GM23338 (cell line): ENCODE data around the gene UBE2D1.

Source experiments
- CREB1 ChIP-seq: fragments of 250-450 bp; sonication (Bioruptor Pico); IDR thresholded peaks from 2 replicates; pipeline ENCODE4 v1.5.0; 2020; ENCODE audit warnings: low read depth, mild to moderate bottlenecking, moderate library complexity
- EZH2 ChIP-seq: fragments of 200-600 bp; sonication (generic); IDR thresholded peaks from one replicate; pipeline ENCODE4 v1.8.0; 2017; ENCODE audit warnings: antibody characterized with exemption, mild to moderate bottlenecking, low read depth; ENCODE audit not compliant: unreplicated experiment
- EZH2phosphoT487 ChIP-seq: fragments of 200-600 bp; sonication (generic); IDR thresholded peaks from one replicate; pipeline ENCODE4 v1.8.1; 2018; ENCODE audit warnings: antibody characterized with exemption; ENCODE audit not compliant: unreplicated experiment
- JUNB ChIP-seq: IDR thresholded peaks from one replicate; pipeline ENCODE4 v1.6.1; 2016; ENCODE audit warnings: antibody characterized with exemption; ENCODE audit not compliant: unreplicated experiment
- POLR2AphosphoS5 ChIP-seq: IDR thresholded peaks from 2 replicates; pipeline ENCODE4 v1.6.1; 2016; ENCODE audit warnings: antibody characterized with exemption, low read depth
- STAT1 ChIP-seq: IDR thresholded peaks from one replicate; pipeline ENCODE4 v1.6.1; 2016; ENCODE audit warnings: antibody characterized with exemption; ENCODE audit not compliant: unreplicated experiment
- TF ChIP-seq, protein P1 (sequence below), 2 experiments: fragments of 200-600 bp in 1 of 2; sonication (generic) in 1 of 2; conservative IDR thresholded peaks; 2 replicates each; pipeline versions ENCODE4 v1.5.1 to v1.6.1; 2016 to 2017; ENCODE audit warnings: antibody characterized with exemption in 2 of 2, low read depth in 2 of 2, mild to moderate bottlenecking in 2 of 2, moderate library complexity in 1 of 2
- TF ChIP-seq, protein P2 (sequence below): IDR thresholded peaks from one replicate; pipeline ENCODE4 v1.6.1; 2018; ENCODE audit warnings: antibody characterized with exemption; ENCODE audit not compliant: unreplicated experiment
- TF ChIP-seq, protein P3 (sequence below): IDR thresholded peaks from 2 replicates; pipeline ENCODE4 v1.6.1; 2016; ENCODE audit warnings: antibody characterized with exemption

DNA sequence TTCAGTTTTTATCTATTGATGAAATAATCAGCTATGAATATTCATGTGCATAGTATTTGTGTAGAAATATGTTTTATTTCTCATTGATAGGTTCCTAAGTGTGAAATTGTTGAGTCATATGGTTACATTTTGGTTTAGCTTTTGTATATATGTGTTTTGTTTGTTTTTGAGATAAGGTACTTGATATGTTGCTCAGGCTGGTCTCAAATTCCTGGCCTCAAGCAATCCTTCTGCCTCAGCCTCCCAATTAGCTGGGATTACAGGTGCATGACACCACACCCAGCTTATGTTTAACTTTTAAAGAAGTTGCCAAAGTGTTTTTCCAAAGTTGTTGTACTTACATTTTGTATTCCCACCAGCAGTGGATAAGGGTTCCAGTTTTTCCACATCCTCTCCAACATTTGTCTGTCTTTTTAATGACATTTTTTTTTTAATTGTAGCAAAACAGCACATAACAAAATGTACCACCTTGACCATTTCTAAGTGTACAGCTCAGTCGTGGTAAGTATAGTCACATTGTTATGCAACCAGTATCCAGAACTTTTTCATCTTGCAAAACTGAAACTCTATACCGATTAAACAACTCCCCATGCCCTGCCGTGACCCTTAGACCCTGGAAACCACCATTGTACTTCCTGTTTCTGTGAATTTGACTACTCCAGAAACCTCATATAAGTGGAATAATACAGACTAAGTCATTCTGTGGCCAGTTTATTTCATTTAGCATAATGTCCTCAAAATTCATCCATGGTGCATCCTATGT, 12.6 kb upstream of the UBE2D1 start:
- TF ChIP-seq, protein P1, sequence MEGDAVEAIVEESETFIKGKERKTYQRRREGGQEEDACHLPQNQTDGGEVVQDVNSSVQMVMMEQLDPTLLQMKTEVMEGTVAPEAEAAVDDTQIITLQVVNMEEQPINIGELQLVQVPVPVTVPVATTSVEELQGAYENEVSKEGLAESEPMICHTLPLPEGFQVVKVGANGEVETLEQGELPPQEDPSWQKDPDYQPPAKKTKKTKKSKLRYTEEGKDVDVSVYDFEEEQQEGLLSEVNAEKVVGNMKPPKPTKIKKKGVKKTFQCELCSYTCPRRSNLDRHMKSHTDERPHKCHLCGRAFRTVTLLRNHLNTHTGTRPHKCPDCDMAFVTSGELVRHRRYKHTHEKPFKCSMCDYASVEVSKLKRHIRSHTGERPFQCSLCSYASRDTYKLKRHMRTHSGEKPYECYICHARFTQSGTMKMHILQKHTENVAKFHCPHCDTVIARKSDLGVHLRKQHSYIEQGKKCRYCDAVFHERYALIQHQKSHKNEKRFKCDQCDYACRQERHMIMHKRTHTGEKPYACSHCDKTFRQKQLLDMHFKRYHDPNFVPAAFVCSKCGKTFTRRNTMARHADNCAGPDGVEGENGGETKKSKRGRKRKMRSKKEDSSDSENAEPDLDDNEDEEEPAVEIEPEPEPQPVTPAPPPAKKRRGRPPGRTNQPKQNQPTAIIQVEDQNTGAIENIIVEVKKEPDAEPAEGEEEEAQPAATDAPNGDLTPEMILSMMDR (conservative IDR thresholded peaks at IDR 0.05; ENCODE audit: low read depth in 2 of 2), result no peak
- TF ChIP-seq POLR2AphosphoS5 (no peak), EZH2 (no peak), JUNB (no peak), EZH2phosphoT487 (no peak), CREB1 (no peak), STAT1 (no peak)
- TF ChIP-seq, protein P2, sequence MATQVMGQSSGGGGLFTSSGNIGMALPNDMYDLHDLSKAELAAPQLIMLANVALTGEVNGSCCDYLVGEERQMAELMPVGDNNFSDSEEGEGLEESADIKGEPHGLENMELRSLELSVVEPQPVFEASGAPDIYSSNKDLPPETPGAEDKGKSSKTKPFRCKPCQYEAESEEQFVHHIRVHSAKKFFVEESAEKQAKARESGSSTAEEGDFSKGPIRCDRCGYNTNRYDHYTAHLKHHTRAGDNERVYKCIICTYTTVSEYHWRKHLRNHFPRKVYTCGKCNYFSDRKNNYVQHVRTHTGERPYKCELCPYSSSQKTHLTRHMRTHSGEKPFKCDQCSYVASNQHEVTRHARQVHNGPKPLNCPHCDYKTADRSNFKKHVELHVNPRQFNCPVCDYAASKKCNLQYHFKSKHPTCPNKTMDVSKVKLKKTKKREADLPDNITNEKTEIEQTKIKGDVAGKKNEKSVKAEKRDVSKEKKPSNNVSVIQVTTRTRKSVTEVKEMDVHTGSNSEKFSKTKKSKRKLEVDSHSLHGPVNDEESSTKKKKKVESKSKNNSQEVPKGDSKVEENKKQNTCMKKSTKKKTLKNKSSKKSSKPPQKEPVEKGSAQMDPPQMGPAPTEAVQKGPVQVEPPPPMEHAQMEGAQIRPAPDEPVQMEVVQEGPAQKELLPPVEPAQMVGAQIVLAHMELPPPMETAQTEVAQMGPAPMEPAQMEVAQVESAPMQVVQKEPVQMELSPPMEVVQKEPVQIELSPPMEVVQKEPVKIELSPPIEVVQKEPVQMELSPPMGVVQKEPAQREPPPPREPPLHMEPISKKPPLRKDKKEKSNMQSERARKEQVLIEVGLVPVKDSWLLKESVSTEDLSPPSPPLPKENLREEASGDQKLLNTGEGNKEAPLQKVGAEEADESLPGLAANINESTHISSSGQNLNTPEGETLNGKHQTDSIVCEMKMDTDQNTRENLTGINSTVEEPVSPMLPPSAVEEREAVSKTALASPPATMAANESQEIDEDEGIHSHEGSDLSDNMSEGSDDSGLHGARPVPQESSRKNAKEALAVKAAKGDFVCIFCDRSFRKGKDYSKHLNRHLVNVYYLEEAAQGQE, result no peak
- TF ChIP-seq, protein P3, sequence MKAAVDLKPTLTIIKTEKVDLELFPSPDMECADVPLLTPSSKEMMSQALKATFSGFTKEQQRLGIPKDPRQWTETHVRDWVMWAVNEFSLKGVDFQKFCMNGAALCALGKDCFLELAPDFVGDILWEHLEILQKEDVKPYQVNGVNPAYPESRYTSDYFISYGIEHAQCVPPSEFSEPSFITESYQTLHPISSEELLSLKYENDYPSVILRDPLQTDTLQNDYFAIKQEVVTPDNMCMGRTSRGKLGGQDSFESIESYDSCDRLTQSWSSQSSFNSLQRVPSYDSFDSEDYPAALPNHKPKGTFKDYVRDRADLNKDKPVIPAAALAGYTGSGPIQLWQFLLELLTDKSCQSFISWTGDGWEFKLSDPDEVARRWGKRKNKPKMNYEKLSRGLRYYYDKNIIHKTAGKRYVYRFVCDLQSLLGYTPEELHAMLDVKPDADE, result no peak
